ENCODE data around the gene SLC29A1. TPM values are rescaled to one million over a fixed set of nuclear protein-coding genes. Genes with fewer than 3 reads are reported as not detected.

The SLC29A1 gene
- total RNA-seq, 1 experiment from 2014 or later = 54.7 TPM

DNA sequence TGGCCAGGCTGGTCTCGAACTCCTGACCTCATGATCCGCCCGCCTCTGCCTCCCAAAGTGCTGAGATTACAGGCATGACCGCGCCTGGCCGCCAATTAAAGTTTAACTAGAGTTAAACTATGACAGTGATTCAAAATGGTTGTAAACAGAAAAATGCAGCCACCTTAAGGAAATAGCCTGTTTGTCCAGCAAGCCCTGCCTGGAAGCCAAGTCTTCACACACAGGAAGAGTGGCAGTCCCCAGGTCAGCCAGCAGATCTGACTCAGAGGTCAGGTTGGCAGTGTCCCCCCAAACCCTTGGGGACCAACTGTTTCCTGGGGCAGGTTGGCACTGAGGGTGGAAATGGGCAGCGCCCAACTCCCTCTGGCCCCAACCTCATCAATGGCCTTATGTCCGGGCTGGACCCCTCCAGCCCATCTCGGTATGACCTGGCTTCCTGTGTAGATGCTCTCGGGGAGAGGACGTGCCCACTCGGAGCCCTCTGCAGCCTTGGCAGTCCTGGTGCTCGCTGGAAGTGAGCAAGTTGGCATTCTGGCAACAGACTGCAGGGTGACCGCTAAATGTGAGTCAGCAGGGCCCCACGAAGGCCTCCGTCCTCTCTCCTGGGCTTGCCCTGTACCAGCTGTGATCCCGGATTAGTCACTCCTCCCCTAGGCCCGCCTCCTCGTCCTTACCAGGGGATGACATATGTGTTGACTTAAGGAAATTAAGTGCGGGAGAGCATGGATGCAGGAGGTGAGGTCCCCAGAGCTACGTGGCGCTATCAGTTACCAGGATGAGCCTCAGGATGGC is 13.8 kb downstream of the SLC29A1 start:
- ChIA-PET CTCF (interaction anchor here (0.7 to 0.9 kb wide), 5 partner anchors 14 to 141 kb away, joined by 3 read pairs; partner anchors contain the start of gene SLC29A1), POLR2A (ENCODE audit: unreplicated experiment) (interaction anchor here (0.5 to 0.9 kb wide), 3 partner anchors 9 to 432 kb away, joined by 3 read pairs; partner anchors contain the start of gene HSP90AB1)
- no peaks in the 10 kb centered on the region for H3K9me3 ChIP-seq (ENCODE audit: low read length)
- peaks cover 9% of the 10 kb centered on the region; the same call in 1 of the 2 replicates for H3K36me3 ChIP-seq (ENCODE audit: low read depth, low read length)
- H3F3A ChIP-seq (ENCODE audit: low read length, unreplicated experiment) = peaks cover 3% of the 10 kb centered on the region
- H4K20me1 ChIP-seq (ENCODE audit: low read length) = no peaks in the 10 kb centered on the region
- peak overlapping the region; percentile 97 for H3K4me2 ChIP-seq (ENCODE audit: low read length)
- intact Hi-C loops (cut with micrococcal nuclease) = loop anchor here (1.0 to 5.0 kb wide), 3 partner anchors 16 to 140 kb away; no protein-coding TSS in a partner anchor
- H3K4me3 ChIP-seq (ENCODE audit: low read length) = peak overlapping the region; percentile 75
- H3K9me2 ChIP-seq (replicated peaks; ENCODE audit: low read length) = no peaks in the 10 kb centered on the region
- TF ChIP-seq EZH2phosphoT487 (IDR thresholded peaks at IDR 0.05; ENCODE audit: borderline replicate concordance, low read length) = no peak
- no peak for TF ChIP-seq EZH2 (IDR thresholded peaks at IDR 0.05; ENCODE audit: low read length, unreplicated experiment)
- TF ChIP-seq, protein P1, sequence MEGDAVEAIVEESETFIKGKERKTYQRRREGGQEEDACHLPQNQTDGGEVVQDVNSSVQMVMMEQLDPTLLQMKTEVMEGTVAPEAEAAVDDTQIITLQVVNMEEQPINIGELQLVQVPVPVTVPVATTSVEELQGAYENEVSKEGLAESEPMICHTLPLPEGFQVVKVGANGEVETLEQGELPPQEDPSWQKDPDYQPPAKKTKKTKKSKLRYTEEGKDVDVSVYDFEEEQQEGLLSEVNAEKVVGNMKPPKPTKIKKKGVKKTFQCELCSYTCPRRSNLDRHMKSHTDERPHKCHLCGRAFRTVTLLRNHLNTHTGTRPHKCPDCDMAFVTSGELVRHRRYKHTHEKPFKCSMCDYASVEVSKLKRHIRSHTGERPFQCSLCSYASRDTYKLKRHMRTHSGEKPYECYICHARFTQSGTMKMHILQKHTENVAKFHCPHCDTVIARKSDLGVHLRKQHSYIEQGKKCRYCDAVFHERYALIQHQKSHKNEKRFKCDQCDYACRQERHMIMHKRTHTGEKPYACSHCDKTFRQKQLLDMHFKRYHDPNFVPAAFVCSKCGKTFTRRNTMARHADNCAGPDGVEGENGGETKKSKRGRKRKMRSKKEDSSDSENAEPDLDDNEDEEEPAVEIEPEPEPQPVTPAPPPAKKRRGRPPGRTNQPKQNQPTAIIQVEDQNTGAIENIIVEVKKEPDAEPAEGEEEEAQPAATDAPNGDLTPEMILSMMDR (conservative IDR thresholded peaks at IDR 0.05; ENCODE audit: low read depth, low read length) = no peak
- H3K9ac ChIP-seq (ENCODE audit: low read length) = peak overlapping the region; percentile 66
- DNase-seq (peak; percentile 99), ATAC-seq (peak; percentile 89)
- peak overlapping the region; percentile 73 for H3K27ac ChIP-seq (ENCODE audit: low read length)
- peak overlapping the region; percentile 81 for H2AFZ ChIP-seq (ENCODE audit: low read length)
- no peaks in the 10 kb centered on the region for H3K27me3 ChIP-seq (ENCODE audit: low read length)
- peaks cover 39% of the 10 kb centered on the region for H3K4me1 ChIP-seq (ENCODE audit: insufficient read depth, low read length)
- TSS peak; percentile 90 for BruUV-seq (replicated peaks)
- no peaks in the 10 kb centered on the region for H3K79me2 ChIP-seq (ENCODE audit: low read length)

GRCh38 chr6:44237813-44238433 is 14.5 kb downstream of the SLC29A1 start:
- Histone ChIP-seq H3K27me3 (ENCODE audit: low read length) (no peaks in the 10 kb centered on the region), H3K9me3 (ENCODE audit: low read length) (no peaks in the 10 kb centered on the region), H3K27ac (ENCODE audit: low read length) (peak overlapping the region; percentile 73), H3K4me2 (ENCODE audit: low read length) (peak overlapping the region; percentile 97), H3F3A (ENCODE audit: low read length, unreplicated experiment) (peaks cover 3% of the 10 kb centered on the region), H3K79me2 (ENCODE audit: low read length) (no peaks in the 10 kb centered on the region), H3K36me3 (ENCODE audit: low read depth, low read length) (peaks cover 5% of the 10 kb centered on the region; the same call in 1 of the 2 replicates), H3K4me3 (ENCODE audit: low read length) (peak overlapping the region; percentile 75), H3K9ac (ENCODE audit: low read length) (peak overlapping the region; percentile 66), H2AFZ (ENCODE audit: low read length) (peak overlapping the region; percentile 81), H3K4me1 (ENCODE audit: insufficient read depth, low read length) (peaks cover 39% of the 10 kb centered on the region), H3K9me2 (replicated peaks; ENCODE audit: low read length) (no peaks in the 10 kb centered on the region), H4K20me1 (ENCODE audit: low read length) (no peaks in the 10 kb centered on the region)
- intact Hi-C loops (cut with micrococcal nuclease) = loop anchor here (1.0 to 5.0 kb wide), 3 partner anchors 17 to 141 kb away; no protein-coding TSS in a partner anchor
- no TSS peak for BruUV-seq (replicated peaks)
- peak; percentile 63 for ATAC-seq
- TF ChIP-seq, protein P1 (conservative IDR thresholded peaks at IDR 0.05; ENCODE audit: low read depth, low read length) = peak; percentile 97
- no peak for TF ChIP-seq EZH2phosphoT487 (IDR thresholded peaks at IDR 0.05; ENCODE audit: borderline replicate concordance, low read length)
- POLR2A ChIA-PET (ENCODE audit: unreplicated experiment) = interaction anchor here (0.6 to 0.9 kb wide), 2 partner anchors 9 to 52 kb away, joined by 3 read pairs; partner anchors contain the start of gene HSP90AB1
- CTCF ChIA-PET = interaction anchor here (0.7 to 0.9 kb wide), 5 partner anchors 15 to 141 kb away, joined by 3 read pairs; partner anchors contain the start of gene SLC29A1
- peak; percentile 77 for DNase-seq
